HuH-7 (cell line): ENCODE results near the gene VPS11.

Experiments
- DNase-seq: peaks from one replicate; pipeline ENCODE4 v3.0.0; 2011; ENCODE audit warnings: low spot score

The VPS11 gene

GRCh38 chr11:119121008-119121810 lies 53.6 kb downstream of the VPS11 start, which contains the start of gene HINFP:
Gene HINFP, plus strand, starts transcription at chr11:119121580. Its CDS starts 5,365 bp downstream, at chr11:119126945.
- DNase-seq, result peak; percentile 97

GRCh38 chr11:119121811-119122124 lies 54.1 kb downstream of the VPS11 start:
- no peak for DNase-seq

GRCh38 chr11:119125821-119126220 lies 58.2 kb downstream of the VPS11 start:
- DNase-seq, result no peak

- no peak for DNase-seq
These were observed 59.2 kb downstream of the VPS11 start for GRCh38 chr11:119126675-119127268.

- DNase-seq, result no peak
These were observed 63.0 kb downstream of the VPS11 start for GRCh38 chr11:119130662-119131061.
